Fibroblast of skin of scalp (primary cell): ENCODE data around the gene MRTFB.
A peak's percentile ranks its signal among the peaks of the same experiment; 100 is the strongest.

Experiments
- DNase-seq: peaks from one replicate; pipeline ENCODE4 v3.0.0-alpha.2; 2013

The MRTFB gene

DNA sequence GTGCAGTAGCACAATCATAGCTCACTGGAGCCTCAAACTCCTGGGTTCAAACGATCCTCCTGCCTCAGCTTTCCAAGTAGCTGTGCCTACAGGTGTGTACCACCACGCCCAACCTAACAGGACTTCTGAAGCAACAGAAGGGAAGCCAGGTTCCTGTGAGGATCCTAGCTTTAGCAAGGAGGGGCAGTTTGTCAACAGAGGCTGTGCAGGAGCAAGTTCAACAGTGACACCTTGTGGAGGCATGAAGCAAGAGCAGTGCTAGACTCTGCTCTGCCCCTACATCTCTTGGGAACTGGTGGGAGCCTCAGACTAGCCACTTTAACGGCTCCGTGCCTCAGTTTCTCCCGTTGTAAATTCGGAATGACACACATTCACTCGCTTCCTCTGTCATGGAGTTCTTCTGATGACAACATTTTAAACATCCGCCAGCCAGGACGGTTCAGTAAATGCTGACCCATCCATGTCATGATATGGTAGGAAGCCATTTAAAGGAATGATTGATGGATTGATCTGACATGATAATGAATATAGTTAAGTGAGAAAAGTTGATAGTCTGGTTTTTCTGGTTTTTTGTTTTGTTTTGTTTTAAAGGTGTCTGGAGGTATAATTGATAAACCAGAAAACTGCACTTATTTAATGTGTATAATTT lies 218.7 kb downstream of the MRTFB start:
- peak; percentile 23 for DNase-seq

DNA sequence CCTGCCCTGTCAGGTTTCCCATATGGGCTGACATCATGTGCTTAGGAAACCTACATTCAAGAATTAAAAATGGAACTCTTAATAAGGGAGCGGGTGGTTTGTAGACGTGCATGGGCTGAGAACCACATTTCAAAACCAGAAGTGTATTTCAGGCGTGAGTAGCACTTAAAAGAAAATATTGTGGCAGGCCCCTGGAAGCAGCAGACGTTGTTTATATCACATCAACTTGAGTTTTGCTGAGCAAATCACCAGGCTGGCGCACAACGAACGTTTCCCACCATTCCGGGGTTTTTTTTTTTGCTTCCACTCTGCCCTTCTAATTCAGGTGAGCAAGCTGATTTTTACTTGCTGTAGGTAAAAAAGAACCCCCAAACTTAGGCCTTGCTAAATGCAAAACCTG lies 220.2 kb downstream of the MRTFB start:
- DNase-seq = no peak

DNA sequence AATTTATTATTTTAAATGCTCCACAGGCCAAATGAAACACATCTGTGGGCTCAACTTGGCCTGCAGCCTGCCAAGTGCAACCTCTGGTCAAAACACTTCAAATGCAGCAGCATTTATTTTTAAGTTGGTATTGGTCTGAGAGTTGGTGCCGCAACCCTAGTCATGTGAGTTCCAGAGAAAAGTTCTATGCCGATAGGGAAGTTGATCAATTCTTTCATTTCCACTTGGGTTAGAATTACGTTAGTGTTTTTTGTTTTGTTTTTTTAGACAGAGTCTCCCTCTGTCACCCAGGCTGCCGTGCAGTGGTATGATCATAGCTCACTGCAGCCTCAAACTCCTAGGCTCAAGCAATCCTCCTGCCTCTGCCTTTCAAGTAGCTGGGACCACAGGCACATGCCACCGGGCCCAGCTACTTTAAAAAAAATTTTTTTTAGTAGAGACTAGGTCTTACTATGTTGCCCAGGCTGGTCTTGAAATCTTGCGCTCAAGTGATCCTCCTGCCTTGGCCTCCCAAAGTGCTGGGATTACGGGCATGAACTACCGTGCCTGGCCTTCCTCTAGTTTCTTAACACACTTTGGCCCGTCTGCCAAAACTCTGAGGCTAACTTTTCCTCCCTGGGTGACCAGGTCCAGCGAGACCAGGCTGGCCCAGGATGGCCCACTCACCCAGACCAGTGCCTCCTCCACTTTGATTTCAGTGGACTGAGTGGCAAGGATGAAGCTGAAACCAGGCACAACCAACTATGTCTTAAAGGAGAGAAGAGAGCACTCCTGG lies 221.1 kb downstream of the MRTFB start:
- DNase-seq = no peak

DNA sequence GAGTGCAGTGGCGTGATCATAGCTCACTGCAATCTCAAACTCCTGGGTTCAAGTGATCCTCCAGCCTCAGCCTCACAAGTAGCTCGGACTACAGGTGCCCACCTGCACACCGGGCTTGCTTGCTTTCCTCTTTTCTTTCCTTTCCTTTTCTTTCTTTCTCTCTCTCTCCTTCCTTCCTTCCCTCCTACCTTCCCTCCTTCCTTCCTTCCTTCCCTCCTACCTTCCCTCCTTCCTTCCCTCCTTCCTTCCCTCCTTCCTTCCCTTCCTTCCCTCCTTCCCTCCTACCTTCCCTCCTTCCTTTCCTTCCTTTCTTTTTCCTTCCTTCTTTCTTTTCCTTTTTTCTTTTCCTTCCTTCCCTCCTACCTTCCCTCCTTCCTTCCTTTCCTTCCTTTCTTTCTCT lies 225.5 kb downstream of the MRTFB start:
- DNase-seq = no peak

DNA sequence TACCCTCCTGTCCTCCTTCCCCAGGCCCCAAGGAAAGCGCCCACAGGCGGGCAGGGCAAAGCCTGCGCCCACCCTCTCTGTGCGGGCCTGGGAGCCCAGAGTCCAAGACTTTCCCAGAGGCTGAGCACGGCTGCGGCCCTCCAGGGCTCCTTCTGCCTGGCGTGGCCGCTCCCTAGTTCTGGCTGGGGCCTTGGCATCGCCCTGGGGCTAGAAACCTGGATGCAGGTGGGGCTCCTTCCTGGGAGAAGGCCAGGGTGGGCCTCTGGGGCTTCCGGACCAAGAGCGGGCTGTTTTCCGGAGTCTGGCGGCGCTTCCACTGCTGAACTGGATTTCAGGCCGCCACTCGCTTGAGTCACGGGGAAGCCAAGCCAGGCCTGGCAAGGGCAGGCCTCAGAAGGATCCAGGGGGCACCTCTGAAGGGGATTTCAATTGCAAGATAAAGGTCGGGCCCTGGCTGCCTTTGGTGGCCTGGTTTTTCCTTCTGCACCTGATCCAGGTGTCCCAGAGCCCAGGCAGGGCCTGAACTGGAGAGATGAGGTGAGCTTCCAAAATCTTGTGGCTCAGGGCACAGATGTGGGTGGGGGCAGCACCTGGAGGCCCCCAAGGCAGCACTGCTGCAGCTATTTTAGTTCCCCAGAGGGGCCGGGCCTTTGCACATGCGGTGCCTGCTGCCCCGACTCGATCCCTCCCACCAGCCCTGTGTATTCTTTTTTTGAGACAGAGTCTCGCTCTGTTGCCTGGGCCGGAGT lies 227.4 kb downstream of the MRTFB start:
- DNase-seq = no peak

DNA sequence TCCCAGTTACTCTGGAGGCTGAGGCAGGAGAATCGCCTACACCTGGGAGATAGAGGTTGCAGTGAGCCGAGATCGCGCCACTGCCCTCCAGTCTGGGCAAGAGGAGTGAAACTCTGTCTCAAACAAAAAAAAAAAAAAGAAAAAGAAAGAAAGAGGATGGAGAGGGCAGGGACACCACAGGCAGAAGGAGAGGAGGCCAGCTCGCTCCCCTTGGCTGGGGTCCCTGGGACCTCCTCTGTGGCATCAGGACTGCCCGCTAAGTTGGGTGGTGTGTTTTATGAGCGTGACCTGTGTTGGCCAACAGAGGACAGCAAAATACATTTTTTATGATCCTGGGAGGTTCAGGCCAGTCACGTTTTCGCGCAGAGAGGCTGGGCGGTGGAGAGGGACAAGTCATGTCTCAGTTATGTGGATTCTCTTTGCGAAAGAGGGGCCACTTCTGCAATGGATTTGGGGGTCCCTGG lies 229.6 kb downstream of the MRTFB start:
- peak; percentile 89 for DNase-seq

DNA sequence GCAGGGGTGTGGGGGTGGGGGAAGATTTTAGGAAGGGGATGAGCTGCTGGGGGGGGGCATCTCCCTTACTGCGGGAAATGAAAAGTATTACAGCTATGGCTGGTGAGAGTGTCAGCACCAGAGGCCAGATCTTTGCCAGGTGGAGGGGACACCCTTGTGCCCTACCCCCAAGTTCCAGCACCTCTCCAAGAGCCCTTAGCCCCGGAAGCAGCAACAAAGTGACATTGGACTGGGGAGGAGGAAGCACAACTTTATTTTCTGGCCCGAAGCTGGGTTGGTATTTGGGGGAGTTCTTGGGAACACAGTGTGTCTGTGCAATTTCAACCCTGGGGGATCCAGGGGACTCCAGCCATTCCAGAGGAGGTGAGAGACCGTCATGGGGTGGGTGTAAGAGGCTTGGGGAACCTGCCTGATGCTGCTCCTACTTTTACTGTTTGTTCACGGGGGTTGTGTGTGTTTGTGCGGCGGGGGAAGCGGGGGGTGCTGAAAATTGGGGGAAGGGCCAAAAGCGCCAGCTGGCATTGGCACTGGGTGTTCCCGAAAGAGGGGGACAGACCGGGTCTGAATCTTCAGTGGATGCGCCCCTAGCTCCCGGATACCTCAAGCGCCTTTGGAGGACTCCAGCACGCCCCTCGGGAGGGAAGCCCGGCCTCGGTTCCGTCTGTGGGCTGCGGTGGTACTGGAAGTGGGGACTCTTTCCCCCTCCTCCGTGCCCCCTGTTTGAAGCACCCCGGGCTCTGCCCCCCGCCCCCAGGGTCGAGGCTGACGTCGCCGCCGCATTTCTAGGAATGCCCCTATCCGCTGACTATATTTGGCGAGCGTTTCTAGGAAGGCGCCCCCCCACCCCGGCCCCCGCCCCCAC lies 230.3 kb downstream of the MRTFB start:
- DNase-seq = peak; percentile 40

DNA sequence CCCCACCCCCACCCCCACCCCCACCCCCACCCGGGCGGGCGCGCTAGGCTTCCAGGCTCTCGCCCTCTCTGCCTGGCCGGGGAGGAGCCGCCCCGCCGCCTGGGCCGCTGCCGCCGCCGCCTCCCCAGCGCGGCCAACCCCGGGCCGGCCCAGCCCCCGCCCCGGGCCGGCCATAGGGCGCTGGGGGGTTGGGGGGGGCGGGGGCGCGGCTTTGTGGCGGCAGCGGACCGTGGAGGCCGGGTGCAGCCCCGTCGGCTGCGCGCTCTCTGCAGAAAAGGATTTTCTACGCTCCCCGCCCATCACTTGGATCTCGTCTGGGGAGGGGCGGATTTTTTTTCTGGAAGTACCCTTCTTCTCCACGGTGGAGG lies 230.9 kb downstream of the MRTFB start:
- peak; percentile 89 for DNase-seq

DNA sequence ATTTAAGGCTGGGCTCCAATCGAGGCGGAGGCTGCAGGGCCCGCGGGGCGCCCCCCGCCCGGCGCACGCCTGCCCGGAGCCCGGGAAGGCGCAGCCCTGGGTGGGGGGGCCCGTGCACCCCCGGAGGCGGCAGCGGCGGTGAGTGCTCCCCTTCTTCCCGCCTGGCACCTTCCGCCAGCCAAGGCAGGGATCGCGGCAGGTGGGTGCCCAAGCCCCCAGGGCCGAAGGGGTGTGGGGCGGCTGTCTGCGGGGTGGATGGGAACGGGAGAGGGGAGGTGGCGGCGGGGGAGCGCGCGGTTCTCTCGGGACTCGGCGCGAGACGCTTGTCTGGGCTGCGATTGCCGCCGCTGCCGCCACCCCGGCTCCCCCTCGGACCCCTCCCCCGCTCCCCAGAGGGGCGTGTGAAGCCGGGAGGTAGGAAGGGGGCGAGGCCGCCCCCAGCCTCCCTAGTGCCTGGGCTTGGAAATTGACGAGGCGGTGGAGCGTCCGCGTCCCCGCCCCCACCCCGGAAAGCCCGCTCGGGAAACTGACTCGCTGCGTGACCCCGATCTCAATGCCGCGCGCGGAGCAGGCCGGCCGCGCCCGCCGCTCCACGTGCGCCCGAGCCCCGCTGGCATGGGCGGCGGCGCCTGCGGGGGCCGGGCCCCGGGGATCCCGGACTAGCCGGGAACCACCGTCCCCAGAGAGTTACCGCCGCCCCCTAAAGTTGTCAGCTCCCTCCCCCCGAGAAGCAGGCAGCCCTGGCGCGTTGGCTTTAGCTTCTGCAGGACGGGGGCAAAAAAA lies 231.5 kb downstream of the MRTFB start:
- DNase-seq = peak; percentile 38

DNA sequence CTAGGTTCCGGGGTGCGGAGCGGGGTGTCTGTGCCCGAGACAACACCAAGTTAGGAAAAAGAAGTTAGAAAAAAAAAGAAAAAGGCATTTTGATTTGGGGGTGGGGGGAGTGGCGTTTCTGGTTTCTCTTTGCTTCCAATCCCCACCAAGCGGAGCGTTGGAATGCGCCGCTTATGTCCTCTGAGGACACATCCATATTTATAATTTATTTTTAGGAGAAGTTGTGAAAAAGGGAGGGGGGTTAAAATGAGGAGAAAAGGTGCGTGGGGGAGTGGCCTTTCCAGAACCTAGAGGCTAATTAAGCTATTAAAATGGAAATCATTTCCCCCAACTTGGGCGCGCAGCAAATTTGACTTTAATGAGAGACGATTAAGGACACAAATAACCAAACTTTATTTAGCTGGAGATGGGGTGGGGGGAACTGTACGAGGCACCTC lies 232.1 kb downstream of the MRTFB start:
- DNase-seq = peak; percentile 53

DNA sequence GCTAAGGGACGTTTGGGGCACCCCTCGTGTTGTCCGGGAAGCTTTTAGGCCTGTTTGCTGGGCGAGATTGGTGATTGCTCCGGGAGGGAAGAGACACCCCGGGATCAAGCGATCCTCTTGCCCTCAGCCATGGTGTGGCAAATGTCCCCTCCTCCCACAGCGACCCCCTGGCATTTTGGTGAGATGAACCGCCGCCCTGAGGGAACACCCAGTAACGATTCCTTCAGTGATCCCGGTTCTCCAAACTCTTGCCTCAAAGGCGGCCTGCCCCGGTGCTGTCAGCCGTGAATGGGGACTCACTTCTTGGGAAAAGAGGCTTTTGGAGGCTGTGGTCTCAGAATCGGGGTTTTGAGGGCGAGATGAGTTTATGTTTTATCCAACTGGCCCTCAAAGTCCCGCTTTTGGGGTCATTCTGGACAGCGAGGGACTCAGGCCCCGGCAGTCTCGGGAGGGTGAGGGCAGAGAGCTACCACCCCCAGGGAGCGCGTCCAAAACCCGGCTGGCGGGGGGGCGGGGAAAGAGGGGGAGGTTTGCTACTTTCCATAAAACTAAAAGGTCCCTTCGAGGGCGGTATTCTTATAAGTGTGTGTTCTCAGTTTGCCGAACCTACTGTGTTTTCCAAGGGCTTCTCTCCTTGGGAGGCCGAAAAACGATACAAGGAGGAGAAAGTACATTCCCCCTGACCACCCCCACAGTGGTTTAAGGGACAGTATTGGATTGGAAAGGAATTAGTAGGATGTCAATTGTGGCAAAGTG lies 232.7 kb downstream of the MRTFB start:
- peak; percentile 40 for DNase-seq

DNA sequence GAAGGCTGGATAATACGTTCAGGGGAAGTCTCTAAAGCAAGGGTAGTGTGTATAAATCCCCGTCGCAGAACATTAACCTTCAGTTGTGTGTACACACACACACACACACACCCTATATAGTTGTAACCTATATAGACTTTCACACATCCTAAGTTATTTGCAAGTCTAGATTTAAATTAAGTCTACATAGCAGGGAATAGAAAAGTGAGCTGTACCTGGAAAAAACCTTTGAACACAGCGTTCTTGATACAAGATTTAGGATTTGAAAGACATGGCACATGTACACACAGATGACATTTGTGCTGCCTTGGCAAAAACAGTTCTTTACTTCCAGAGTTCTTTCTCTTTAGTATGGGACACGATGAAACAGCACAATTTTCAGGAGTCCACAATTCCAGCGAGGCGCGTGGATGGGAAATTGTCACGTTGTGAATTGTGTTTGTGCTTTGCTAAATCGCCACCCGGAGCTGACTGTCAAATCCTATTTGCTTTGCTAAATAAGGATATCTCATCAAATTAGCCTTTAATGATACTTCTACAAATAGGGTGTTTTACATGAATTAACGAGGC lies 233.9 kb downstream of the MRTFB start:
- DNase-seq = no peak

DNA sequence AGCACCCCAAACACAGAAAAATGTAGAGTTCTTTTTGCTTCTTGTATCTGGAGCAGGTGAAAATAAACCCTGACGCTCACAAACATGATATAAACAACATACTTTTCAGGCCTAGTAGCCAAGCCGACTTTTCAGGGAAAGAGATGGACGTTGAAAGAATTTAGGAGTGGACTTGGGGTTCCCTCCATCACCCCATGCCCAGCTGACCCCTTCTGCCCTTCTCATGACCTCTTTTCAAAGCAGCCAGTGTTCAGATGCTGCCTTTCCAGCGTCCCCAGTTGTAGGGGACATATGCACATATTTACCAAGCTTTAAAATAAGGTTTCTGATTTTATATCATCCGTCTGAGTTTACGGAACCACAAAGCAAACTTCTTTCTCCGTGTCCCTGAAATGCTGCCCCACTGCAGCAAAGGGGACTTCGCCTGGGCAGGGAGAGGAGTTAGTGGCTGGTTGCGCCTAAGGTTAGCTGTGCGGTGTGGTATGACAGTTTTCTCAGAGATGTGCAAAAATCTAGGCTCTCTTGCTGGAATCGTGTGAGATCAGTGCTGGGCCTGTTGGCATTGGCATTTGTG lies 235.5 kb downstream of the MRTFB start:
- no peak for DNase-seq

DNA sequence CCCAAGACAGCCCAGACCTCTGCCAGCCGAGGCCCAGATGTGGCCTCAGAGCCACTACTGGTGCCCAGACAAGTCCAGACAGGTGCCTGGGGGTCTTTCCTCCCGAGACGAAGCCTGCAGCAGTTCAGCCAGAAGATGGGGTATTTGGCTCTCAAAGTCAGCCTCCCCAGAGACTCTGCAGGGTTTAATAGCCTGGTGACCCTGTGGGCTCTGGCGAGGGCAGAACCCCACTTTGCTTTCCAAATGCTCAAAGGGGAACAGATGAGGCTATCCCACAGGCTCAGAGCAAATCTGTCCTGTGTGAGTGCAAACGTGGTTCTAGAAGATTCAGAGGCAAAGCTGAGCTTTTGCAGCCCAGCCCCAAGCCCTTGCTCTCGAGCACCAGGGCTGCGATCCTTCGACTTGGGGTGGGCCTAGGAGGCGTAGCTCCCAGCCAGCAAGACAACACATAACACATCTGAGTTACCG lies 236.0 kb downstream of the MRTFB start:
- no peak for DNase-seq

DNA sequence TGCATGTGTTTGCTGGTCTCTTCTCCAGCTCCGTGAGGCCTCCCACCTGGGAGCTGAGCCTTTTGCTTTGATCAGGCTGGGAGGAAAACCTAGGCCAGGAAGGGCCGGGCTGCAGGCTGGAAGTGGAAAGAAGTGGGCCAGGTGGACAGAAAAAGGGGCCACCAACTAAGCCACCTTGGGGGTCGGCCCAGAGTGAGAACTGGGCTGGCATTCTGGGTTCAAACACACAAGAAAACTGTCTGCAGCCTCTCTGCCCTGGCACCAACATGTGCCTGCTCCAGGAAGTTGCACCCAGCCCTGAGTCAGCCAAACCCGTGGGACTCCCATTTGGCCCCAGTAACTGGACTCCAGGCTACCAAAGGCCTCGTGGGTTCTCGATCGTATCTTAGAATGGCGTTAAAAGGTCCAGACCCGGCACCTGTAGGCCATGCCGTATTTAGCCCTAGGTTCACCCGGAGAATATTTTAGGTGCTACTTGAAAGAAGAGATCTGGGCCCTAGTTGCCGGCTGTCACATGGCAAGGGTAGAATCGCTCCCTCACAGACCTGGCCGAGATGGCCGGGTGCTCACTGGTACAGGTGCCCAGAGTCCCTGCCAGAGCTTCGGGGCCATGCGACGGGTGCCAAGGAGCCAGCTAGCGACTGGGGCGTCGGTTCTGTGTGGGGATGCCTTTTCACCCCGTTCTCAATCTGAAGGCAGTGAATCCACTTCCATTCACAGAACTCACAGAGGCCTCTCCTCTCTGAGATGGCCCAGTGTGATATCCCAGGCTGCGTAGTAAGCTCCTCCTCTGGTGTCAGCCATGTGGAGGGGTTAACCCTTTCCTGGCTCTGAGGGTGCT lies 236.6 kb downstream of the MRTFB start:
- DNase-seq = no peak

DNA sequence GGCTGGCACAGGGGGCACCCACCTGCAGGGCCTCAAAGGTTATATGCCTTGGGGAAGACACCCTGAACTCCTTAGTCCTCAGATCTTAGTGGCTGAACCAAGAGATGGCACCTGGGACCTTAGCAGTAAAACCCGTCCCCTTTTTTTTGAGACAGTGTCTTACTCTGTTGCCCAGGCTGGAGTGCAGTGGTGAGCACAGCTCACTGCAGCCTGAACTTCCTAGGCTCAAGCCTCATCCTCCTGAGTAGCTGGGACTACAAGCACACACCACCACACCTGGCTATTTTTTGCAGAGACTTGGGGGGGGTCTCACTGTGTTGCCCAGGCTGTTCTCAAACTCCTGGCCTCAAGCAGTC lies 237.2 kb downstream of the MRTFB start:
- no peak for DNase-seq

DNA sequence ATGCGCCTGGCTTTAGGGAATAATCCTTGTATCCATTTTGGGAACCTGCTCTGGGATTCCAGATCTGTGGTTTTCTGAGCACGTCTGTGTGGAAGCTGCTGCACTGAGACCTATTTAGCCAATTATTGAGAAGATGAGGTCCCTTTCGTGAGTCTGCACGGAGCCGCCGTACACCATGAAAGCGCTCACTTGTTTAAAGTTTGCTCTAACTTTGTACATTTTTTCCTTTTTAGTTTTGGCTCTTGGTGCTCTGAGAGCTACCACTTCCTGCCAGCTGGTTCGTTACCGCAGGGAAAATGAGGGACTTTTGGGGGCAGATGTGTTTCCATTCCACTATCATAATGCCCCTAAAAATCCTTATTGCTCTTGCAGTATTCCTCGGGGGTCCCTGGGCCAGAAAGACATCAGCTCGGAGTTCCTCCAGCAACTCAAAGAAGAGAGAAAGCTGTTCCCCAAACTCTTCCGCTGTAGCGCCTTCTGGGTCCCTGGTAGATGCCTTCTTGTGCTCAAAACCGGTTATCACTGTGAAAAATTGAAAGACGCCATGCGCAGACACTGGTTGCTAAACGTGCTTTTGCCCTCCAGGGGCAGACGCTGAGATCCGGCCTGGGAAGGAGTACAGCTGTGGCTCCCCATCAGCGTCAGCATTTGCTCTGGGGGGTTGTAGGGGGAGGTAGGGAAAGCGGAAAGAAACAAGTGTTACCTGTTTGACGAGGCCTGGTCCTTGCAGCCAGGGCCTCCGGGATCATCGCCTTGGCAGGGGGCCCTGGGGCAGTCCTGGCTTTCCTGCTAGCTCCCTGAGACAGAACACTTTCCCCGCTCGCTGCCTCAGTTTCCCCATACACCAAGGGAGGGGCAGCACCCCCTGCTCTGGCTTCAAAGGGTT lies 238.1 kb downstream of the MRTFB start:
- peak; percentile 33 for DNase-seq

DNA sequence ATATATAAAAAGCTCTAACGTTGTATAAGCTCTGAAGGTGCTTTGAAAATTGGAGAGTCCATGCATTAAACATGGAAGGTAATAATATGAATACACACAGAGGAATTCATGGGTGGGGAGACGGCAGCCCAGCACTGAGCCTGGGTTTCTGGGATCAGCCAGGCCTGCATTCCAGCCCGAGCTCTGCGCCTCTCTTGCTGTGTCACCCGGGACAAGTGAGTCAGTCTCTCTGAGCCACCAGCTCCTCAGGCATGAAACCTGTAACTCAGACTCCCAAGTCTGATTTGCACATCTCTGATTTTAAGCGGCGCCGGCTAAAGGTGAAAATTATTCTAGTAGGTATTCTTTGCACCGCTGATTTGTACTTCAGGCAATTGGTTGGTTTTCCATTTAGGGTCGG lies 238.8 kb downstream of the MRTFB start:
- peak; percentile 81 for DNase-seq
